Measurements from ENCODE around the gene AHCYL2.
A peak's percentile ranks its signal among the peaks of the same experiment; 100 is the strongest.
"Not testable (repeated sequence)": the region's sequence is repeated elsewhere in the genome, so short reads cannot be mapped to it uniquely, and the experiment has no call there.

Gene AHCYL2

GRCh38 chr7:129356176-129356575, 131.3 kb downstream of the AHCYL2 start:
- no peak for DNase-seq

- no peak for DNase-seq
Observed at GRCh38 chr7:129359176-129359575, 134.3 kb downstream of the AHCYL2 start.

GRCh38 chr7:129359638-129360037, 134.8 kb downstream of the AHCYL2 start:
- no peak for DNase-seq

- DNase-seq, result no peak
Observed at GRCh38 chr7:129361771-129362170, 136.9 kb downstream of the AHCYL2 start.

GRCh38 chr7:129362496-129362895, 137.7 kb downstream of the AHCYL2 start:
- DNase-seq, result no peak

GRCh38 chr7:129367349-129367699, 142.5 kb downstream of the AHCYL2 start:
- DNase-seq, result no peak

- peak; percentile 93 for DNase-seq
Observed at GRCh38 chr7:129367700-129368388, 143.0 kb downstream of the AHCYL2 start.

- DNase-seq, result peak; percentile 72
Observed at GRCh38 chr7:129368389-129368986, 143.7 kb downstream of the AHCYL2 start.

- DNase-seq, result not testable (repeated sequence)
Observed at GRCh38 chr7:129369447-129369846, 144.6 kb downstream of the AHCYL2 start.

- DNase-seq, result no peak
Observed at GRCh38 chr7:129370812-129371211, 146.0 kb downstream of the AHCYL2 start.

GRCh38 chr7:129371487-129371886, 146.7 kb downstream of the AHCYL2 start:
- no peak for DNase-seq

GRCh38 chr7:129373651-129374428, 149.0 kb downstream of the AHCYL2 start:
- peak; percentile 61 for DNase-seq

GRCh38 chr7:129375141-129375938, 150.5 kb downstream of the AHCYL2 start:
- no peak for DNase-seq

- peak; percentile 80 for DNase-seq
Observed at GRCh38 chr7:129376076-129376777, 151.4 kb downstream of the AHCYL2 start.

GRCh38 chr7:129376778-129377700, 152.2 kb downstream of the AHCYL2 start:
- DNase-seq, result peak; percentile 83

GRCh38 chr7:129381710-129382484, 157.1 kb downstream of the AHCYL2 start:
- peak; percentile 27 for DNase-seq

GRCh38 chr7:129383542-129384132, 158.8 kb downstream of the AHCYL2 start:
- no peak for DNase-seq

- DNase-seq, result no peak
Observed at GRCh38 chr7:129385116-129385515, 160.3 kb downstream of the AHCYL2 start.

- DNase-seq, result no peak
Observed at GRCh38 chr7:129385598-129385997, 160.8 kb downstream of the AHCYL2 start.

- DNase-seq, result peak; percentile 49
Observed at GRCh38 chr7:129386506-129386905, 161.7 kb downstream of the AHCYL2 start.
